ENCODE measurements around the gene WFDC6.

The WFDC6 gene

GRCh38 chr20:45495501-45495941 is 43.8 kb downstream of the WFDC6 start:
- no peak overlapping the region for H3K4me3 ChIP-seq (ENCODE audit: low read length)
- peak; percentile 8 for DNase-seq (ENCODE audit: low read depth)
- TF ChIP-seq, protein P1, sequence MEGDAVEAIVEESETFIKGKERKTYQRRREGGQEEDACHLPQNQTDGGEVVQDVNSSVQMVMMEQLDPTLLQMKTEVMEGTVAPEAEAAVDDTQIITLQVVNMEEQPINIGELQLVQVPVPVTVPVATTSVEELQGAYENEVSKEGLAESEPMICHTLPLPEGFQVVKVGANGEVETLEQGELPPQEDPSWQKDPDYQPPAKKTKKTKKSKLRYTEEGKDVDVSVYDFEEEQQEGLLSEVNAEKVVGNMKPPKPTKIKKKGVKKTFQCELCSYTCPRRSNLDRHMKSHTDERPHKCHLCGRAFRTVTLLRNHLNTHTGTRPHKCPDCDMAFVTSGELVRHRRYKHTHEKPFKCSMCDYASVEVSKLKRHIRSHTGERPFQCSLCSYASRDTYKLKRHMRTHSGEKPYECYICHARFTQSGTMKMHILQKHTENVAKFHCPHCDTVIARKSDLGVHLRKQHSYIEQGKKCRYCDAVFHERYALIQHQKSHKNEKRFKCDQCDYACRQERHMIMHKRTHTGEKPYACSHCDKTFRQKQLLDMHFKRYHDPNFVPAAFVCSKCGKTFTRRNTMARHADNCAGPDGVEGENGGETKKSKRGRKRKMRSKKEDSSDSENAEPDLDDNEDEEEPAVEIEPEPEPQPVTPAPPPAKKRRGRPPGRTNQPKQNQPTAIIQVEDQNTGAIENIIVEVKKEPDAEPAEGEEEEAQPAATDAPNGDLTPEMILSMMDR (conservative IDR thresholded peaks at IDR 0.05; ENCODE audit: low read length): no peak

GRCh38 chr20:45489083-45489531 is 50.2 kb downstream of the WFDC6 start:
- no peak overlapping the region for H3K4me3 ChIP-seq (ENCODE audit: low read length)
- TF ChIP-seq, protein P1 (conservative IDR thresholded peaks at IDR 0.05; ENCODE audit: low read length): no peak
- DNase-seq (ENCODE audit: low read depth): no peak

DNA sequence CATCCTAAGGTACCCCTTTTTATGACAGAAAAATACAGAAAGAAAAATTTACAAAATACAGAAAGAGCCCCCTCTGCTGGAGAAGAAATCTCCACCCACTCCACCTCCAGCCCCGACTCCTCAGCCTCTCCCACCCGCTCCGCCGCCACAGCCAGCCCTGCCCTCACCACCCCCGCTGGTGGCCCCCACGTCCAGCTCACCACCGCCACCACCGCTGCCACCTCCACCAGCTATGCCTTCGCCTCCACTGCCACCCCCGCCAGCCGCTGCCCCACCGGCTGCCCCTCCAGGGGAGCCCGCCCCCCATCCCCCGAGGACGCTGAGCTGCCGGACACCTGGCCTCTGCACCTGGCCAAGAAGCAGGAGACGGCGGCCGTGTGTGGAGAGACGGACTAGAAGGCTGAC is 52.0 kb downstream of the WFDC6 start:
- no peak overlapping the region for H3K4me3 ChIP-seq (ENCODE audit: low read length)
- TF ChIP-seq, protein P1 (conservative IDR thresholded peaks at IDR 0.05; ENCODE audit: low read length): no peak
- no peak for DNase-seq (ENCODE audit: low read depth)

DNA sequence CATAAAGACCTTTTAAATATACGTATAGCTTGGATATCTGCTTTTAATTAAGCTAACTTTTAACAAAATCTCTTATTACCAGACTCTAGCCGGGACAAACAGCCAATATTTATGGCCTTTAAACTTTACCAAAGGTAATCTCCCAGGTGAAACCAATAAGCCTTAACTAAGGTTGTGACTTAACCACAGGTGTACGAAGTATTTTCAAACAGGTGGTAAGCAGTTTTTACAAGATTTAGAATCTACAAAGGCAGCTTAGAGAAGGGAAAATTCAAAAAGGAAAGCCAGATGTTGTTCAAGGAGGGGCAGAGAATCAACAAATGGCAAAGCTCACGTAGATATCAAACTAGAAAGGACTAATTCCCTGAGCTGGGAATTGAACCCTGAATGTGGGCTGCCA is 53.9 kb downstream of the WFDC6 start:
- TF ChIP-seq, protein P1 (conservative IDR thresholded peaks at IDR 0.05; ENCODE audit: low read length): no peak
- H3K4me3 ChIP-seq (ENCODE audit: low read length): no peak overlapping the region
- no peak for DNase-seq (ENCODE audit: low read depth)

- TF ChIP-seq, protein P1 (conservative IDR thresholded peaks at IDR 0.05; ENCODE audit: low read length): no peak
- no peak overlapping the region for H3K4me3 ChIP-seq (ENCODE audit: low read length)
- no peak for DNase-seq (ENCODE audit: low read depth)
Measured at GRCh38 chr20:45484676-45485075, 54.6 kb downstream of the WFDC6 start.
